Forelimb muscle (tissue), 1 donor: ENCODE results near the gene TRAPPC14. TPM values are rescaled to one million over a fixed set of nuclear protein-coding genes. Genes with fewer than 3 reads are reported as not detected.
A peak's percentile ranks its signal among the peaks of the same experiment; 100 is the strongest.
"Not testable (repeated sequence)": the region's sequence is repeated elsewhere in the genome, so short reads cannot be mapped to it uniquely, and the experiment has no call there.

ENCODE experiments used
- DNase-seq: peaks from one replicate; pipeline ENCODE4 v3.0.0-alpha.2; 2013; ENCODE audit warnings: low read depth
- polyA plus RNA-seq: library from polyadenylated mRNA; unstranded; fragments of 120-200 nt; gene quantifications from one replicate; pipeline ENCODE4 v1.2.1, GENCODE V29; 2013; ENCODE audit not compliant: insufficient read length

TRAPPC14 gene
- polyA plus RNA-seq, 1 donor: 13.0 TPM

DNA sequence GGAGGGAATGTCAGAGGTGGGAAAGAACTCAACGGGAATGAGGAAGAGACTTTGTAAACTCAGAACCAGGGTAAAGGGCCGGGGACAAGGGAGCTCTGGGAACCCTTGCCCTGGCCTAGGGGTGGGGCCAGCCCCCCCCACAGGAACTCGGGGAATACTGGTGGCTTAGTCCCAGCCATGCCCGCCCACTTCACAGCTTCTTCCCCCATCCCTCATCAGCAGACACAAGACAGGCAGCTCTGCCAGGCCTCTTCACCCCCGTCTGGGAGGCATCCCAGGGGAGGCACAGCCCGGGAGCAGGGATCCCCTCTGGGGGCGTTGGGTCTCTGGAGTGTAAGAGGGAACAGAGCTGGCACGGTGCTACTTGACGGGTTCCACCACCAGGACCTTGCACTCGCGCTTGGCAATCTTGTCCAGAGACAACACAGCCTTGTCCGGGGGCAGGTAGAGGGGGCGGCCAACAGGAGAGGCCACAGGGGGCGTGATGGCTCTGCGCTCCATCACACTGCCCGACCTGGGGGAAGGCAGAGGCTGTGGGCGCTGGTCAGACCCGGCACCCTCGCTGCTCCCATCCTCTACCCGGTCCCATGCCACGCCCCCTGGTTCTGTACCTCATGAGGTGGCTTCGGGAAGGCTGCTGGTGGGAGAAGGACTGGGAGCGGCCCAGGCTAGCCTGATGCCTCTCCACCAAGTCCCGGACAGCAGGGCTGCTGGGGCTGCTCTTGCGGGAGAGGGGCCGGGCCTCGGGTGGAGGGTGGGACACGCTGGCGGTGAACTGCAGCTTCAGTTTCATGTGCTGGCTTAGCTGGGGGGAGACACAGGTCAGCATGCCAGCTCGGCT lies 3.7 kb downstream of the TRAPPC14 start:
- DNase-seq: no peak

- DNase-seq: no peak
These were observed 4.6 kb downstream of the TRAPPC14 start for GRCh38 chr7:100153708-100154535.

- no peak for DNase-seq
These were observed 5.4 kb downstream of the TRAPPC14 start for GRCh38 chr7:100152937-100153666.

DNA sequence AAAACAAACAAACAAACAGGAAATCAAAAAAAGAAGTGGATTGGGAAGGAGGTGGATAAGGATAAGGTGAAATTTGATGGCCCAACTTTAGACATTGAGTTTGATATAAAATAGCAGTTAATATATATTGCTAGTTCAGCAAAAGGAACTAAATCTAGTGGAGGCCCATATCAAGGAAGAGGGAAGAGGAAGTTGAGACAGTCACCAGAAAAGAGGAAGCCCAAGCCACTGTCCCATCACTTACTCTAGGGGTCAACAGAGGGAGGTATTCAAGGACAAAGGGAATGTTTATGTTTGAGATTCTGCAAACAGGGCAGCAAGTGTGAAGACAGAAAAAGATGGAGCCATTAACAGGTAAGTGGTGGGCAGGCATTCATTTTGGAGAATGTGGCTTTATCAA lies 6.1 kb downstream of the TRAPPC14 start:
- DNase-seq: no peak

GRCh38 chr7:100148559-100149328 lies 9.8 kb downstream of the TRAPPC14 start, which contains the start of gene LAMTOR4:
Gene LAMTOR4 (plus strand): TSS chr7:100148918. CDS start chr7:100148973, 55 bp downstream.
- peak; percentile 99 for DNase-seq

- DNase-seq: no peak
These were observed 10.3 kb downstream of the TRAPPC14 start for GRCh38 chr7:100148225-100148558.

GRCh38 chr7:100147278-100147677 lies 11.2 kb downstream of the TRAPPC14 start:
- DNase-seq: no peak

GRCh38 chr7:100146350-100146749 lies 12.2 kb downstream of the TRAPPC14 start:
- not testable (repeated sequence) for DNase-seq

GRCh38 chr7:100142461-100142860 lies 16.1 kb downstream of the TRAPPC14 start:
- DNase-seq: no peak

DNA sequence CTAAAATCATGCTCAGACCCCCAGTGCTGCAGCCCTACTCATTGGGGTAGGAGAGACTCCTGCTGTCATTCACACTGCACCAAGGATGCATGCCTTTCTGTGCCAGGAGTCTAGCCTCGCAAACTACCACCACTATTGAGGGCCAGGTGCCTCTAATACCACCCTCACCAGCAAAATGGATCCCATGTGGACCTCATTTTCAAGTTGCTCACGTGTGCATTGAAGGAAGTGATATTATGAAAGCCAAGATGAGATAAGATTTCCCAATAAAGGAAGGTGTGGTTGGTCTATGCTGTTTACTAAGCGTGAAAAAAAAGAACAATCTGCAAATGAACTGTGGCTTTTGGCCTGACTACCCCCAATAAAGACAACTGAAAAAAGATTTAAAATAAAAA lies 17.0 kb downstream of the TRAPPC14 start:
- no peak for DNase-seq

- no peak for DNase-seq
These were observed 20.4 kb downstream of the TRAPPC14 start for GRCh38 chr7:100137851-100138760.

- no peak for DNase-seq
These were observed 25.8 kb downstream of the TRAPPC14 start for GRCh38 chr7:100132697-100133151.

DNA sequence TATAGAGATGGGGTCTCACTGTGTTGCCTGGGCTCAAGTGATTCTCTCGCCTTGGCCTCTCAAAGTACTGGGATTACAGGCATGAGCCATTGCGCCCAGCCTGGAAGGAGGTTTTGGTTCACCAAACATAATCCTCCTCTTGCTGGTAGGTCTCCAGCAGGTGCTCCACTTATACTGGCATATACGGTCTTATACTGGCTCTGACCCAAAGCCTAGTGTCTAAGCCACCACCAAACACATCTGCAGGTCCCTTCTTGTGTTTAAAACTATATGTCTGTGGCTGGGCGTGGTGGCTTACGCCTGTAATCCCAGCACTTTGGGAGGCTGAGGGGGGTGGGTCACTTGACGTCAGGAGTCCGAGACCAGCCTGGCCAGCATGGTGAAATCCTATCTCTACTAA lies 26.4 kb downstream of the TRAPPC14 start:
- no peak for DNase-seq

GRCh38 chr7:100130608-100131453 lies 27.7 kb downstream of the TRAPPC14 start:
- DNase-seq: no peak

DNA sequence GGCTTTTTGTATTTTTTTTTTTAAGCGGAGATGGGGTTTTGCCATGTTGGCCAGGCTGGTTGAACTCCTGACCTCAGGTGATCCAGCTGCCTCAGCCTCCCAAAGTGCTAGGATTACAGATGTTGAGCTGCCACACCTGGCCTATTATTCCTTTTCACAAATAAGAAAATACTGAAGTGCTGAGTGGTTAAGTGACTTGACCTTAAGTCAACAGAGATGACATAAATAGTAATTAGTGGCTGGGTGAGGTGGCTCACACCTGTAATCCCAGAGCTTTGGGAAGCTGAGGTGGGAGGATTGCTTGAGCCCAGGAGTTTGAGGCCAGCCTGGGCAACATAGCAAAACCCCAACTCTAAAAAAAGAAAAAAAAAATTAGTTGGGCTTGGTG lies 28.3 kb downstream of the TRAPPC14 start:
- not testable (repeated sequence) for DNase-seq

- no peak for DNase-seq
These were observed 29.9 kb downstream of the TRAPPC14 start for GRCh38 chr7:100128637-100128963.

GRCh38 chr7:100127866-100128636 lies 30.5 kb downstream of the TRAPPC14 start:
- DNase-seq: no peak
